HG03196 (cell line): ENCODE data around the gene MICB.
"Not testable (repeated sequence)": the region's sequence is repeated elsewhere in the genome, so short reads cannot be mapped to it uniquely, and the experiment has no call there.

Experiments
- ATAC-seq: cut with Tn5 transposase; IDR thresholded peaks from one replicate; pipeline ENCODE4 v1.9.1; 2021; ENCODE audit not compliant: unreplicated experiment

MICB gene

DNA sequence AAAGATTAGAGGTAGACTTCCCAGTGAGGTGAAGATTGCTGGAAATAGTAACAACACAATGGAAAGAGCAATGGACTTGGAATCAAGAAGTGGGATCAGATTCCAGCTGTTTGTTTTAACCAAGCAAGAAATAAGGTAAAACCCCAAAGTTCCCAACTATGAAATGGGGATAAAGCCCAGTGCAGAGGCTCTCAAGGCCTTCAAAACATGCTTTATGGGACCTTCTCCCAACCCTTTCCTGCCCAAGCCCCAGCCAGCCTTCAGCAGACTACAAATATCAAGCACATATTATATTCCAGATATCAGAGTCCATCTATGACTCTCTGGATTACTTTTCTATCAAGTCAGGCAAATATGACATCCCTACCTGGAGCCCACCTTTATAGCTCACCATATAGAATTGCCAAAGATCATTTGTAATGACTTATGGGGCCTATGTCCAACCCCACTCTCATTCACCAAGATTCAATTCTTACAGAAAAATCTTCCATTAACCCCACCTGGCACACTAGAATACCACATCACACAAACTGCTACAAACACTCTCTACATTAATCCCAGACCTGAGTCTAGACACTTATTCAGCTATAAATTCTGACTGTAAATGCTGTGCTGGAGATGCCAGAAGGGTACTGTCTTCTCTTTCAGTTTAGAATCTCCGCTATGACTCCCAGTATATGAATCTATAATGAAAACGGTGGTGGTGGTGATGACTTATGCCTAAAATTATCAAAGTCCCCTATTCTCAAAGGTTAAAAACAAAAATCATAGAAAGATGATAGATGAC is 37.8 kb downstream of the MICB start:
- no peak for ATAC-seq

DNA sequence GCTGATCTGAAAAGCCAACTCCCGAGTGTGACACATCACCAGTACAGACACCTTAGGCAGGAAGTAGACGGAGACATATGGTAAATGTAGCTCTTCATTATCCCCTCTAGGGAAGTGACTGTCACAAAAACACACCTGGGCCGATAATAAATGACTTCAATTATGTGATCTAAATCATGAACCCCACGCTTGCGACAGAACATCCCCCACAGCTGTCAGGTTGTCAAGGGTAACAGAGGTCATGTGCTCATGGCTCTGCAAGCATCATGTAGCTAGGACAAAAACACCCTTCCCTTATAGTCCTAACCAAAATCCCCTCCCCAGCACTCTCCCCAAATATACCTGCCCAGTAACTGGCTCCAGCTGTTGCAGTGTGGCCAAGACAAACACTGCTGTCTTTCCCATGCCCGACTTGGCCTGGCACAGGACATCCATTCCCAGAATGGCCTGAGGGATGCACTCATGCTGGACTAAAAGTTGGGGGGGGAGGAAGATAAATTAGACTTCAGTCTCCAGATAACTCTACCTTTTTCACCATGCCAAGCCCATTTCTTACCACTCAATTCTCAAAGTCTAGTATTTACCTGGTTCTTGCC is 41.0 kb downstream of the MICB start:
- ATAC-seq = no peak

- ATAC-seq = no peak
Observed at GRCh38 chr6:31540640-31541039, 42.7 kb downstream of the MICB start.

- no peak for ATAC-seq
Observed at GRCh38 chr6:31541059-31541657, 43.2 kb downstream of the MICB start.

- peak; percentile 63 for ATAC-seq
Observed at GRCh38 chr6:31541658-31542521, 43.9 kb downstream of the MICB start, which contains the start of gene DDX39B. Gene DDX39B, minus strand, starts transcription at chr6:31542003. Its CDS starts 1,471 bp downstream, at chr6:31540532.

DNA sequence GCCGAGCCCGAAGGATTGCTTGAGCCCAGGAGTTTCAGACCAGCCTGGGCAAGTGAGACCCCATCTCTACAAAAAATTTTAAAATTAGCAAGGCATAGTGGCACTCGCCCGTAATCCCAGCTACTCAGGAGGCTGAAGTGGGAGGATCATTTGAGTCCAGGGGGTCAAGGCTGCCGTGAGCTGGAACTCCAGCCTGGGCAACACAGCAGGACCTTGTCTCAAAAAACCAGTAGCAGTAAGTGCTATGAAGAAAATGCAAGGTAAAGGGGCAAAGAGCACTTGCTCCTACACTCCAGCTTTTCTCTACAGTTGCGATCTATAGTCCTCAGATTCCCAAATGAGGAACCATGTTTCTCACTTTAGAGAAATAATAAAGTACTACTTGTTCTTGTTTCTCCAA is 45.7 kb downstream of the MICB start:
- no peak for ATAC-seq

DNA sequence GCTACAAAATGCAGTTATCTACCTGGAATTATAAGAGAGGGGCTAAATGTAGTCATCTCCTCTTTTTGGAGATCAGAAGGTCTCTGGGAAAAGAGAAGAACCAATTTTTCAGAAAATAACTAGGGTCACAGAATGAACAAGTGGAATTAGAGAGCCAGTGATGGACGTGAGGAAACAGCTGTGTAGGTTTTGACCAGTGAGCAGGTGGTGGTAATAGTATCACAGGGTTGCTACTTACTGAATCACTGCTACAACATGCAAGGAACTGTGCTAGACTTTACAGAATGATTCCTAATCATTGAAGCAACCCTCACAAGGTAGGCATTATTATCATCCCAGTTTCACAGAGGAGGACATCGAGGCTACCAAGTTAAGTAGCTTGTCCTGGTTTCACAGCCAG is 46.7 kb downstream of the MICB start:
- no peak for ATAC-seq

GRCh38 chr6:31545291-31545690 is 47.3 kb downstream of the MICB start:
- no peak for ATAC-seq

DNA sequence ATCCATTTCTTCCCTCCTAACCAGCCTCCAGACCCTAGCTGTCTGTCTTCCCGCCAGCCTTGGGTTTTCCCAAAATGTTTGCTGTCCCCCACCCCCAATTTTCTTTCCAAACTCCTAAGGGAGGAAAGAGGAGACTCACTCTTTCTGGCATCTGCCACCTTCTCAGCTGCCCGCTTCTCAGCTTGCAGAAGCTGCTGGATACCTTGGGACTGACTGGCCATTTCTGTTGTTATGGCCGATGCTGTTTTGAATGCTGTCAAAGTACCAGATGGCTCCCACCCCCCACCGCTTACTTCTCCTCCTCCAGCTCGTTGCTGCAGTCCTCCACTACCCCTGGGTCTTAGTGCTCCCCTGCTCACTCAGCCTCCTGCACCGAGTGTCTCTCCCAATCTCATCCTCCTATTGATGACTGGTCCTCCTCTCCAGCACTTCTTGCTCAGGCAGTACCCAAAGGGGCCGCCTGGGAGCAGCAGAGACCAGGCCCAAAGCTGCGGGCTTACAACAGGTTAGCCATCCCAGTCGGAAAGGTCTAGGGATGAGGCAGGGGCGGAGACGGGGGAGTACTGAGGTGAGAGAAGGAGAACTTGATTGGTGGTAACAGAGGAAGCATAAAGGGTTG is 48.5 kb downstream of the MICB start, which contains the start of gene ATP6V1G2:
Gene ATP6V1G2, minus strand, starts transcription at position 270 of the 619 bp plus-strand sequence. Its CDS starts 49 bp downstream, at position 221.
- ATAC-seq = peak; percentile 50

DNA sequence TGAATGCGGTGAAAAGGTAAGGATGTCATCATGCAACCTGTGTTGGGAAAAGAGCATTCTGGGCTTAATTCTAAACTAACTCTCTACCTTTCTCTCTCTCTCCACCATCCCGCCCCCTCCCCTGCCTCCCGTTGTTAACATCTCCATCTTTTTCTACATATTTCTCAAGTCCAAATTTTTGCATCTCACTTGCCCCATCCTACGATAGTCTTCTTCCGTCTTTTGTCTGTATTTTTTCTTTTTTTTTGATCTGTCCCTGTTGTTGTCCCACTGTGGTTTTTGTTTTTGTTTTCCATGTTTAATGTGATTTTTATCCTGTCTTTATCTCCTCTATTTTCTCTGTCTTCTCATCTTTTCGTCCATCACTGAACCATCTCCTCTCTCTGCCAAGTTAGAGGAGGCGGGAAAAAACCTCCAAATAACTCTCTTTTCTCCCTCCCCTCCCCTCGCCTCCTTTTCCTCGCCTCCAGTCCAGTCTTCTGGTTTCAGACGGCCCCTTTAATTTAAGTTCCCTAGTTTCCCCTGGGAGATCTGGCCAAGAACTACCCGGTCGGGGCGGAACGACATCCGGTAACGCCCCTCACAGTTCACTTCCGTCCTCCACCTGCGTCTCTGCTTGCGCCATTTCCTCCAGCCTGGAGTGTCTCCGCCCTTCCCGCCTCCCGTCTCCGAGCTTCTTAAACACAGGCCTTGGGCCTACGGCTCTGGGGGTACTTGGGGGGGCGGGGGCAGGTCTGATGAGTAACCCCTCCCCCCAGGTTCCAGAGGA is 49.2 kb downstream of the MICB start, which contains the start of gene NFKBIL1:
Gene NFKBIL1, plus strand, starts transcription at position 651 of the 769 bp plus-strand sequence. Its CDS starts 87 bp downstream, at position 738.
- ATAC-seq = peak; percentile 56

DNA sequence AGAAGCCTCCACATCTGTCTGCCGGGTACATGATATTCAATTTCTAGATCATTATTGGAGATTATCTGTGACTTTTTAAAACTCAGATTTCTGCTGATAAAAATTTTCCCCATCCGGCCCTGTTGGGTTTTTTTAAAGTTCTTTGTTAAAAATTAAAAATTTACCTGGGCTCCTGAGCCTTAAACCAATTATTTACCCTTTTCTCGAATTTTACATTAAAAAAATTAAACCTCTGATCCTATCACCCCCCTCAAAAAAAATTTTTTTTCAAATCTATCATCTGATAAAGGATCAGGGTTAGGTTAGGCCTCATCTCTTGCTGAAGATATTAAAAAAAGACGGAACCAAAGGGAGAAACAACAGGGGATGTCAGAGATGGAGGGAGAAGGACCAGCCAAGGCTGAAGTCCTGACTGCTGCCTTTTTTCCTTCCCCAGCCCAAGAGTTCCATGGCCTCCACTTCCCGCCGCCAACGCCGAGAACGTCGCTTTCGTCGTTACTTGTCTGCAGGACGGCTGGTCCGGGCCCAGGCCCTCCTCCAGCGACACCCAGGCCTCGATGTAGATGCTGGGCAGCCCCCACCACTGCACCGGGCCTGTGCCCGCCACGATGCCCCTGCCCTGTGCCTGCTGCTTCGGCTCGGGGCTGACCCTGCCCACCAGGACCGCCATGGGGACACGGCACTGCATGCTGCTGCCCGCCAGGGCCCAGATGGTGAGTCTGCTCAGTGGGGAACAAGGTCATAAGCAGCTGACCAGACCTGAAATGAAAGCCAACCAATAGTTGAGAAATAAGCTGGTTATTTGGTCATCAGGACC is 50.0 kb downstream of the MICB start:
- ATAC-seq = no peak

GRCh38 chr6:31548544-31548873 is 50.6 kb downstream of the MICB start:
- no peak for ATAC-seq

- not testable (repeated sequence) for ATAC-seq
Observed at GRCh38 chr6:31551371-31551770, 53.4 kb downstream of the MICB start.

- ATAC-seq = no peak
Observed at GRCh38 chr6:31556307-31556706, 58.4 kb downstream of the MICB start.

DNA sequence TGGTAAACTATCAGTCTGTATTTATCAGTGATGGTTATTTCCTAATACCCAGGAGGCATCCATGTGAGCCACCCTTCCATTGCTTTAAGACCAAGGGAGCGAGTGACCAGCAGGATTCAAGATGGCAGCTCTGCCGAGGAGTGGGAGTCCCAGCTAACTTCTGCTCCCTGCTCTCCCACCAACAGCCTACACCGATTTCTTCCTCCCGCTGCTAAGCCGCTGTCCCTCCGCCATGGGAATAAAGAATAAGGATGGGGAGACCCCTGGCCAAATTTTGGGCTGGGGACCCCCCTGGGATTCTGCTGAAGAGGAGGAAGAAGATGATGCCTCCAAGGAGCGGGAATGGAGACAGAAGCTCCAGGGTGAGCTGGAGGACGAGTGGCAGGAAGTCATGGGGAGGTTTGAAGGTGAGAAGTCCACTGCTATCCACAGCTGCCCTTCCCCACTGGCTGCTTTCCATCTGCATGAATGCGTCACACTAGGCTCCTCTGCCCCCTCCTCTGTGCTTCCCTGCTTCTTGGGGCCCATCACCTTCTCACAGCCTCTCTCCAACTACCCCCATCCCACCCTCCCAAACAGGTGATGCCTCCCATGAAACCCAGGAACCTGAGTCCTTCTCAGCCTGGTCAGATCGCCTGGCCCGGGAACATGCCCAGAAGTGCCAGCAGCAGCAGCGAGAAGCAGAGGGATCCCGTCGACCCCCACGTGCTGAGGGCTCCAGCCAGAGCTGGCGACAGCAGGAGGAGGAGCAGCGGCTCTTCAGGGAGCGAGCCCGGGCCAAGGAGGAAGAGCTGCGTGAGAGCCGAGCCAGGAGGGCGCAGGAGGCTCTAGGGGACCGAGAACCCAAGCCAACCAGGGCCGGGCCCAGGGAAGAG is 59.7 kb downstream of the MICB start:
- ATAC-seq = no peak

DNA sequence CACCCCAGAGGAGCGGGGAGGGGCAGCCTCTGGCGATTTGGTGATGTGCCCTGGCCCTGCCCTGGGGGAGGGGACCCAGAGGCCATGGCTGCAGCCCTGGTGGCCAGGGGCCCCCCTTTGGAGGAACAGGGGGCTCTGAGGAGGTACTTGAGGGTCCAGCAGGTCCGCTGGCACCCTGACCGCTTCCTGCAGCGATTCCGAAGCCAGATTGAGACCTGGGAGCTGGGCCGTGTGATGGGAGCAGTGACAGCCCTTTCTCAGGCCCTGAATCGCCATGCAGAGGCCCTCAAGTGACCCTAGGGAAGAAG is 60.3 kb downstream of the MICB start:
- ATAC-seq = no peak

DNA sequence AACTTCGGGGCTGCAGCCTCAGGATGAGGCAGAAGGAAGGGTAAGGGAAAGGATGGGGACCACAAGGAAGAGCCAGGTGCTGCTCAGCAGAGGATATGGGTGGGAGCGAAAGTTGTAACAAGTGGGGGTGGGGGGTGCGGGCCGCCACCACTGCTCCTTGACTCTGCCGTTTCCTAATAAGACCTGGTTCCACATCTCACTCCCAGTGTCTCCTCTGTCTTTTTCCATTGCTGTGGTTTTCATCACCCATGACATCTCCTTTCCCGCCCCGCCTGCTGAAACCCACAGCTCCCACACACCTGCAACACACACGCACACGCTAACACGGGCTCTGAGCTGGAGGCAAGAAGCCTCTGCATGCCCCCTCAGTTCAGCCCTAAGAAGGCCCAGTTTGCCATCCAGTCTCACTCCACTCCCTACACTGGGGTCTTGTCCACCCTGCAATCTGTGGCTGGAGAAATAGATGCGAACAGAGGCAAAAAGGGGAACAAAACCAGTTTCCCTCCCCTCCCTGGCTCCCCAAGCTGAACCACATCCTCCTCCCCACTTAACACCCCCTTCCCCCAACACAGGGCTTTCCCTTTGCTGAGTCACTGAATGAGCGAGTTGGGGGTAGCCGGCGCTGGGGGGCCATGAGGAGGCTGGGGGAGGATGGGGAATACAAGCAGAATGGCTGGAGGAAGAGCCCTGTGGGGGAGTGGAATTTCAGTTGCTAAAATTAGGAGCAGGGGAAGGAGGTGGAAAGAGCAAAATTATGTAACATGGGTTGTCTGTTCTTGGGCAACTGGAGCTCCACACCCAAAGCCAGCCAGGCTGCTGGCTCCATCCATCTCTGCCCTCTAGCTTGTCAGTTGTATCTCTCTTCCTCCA is 60.9 kb downstream of the MICB start:
- ATAC-seq = no peak
